Epithelial cell of proximal tubule (primary cell): ENCODE measurements around the gene CRTC2. TPM values are rescaled to one million over a fixed set of nuclear protein-coding genes. Genes with fewer than 3 reads are reported as not detected.
A peak's percentile ranks its signal among the peaks of the same experiment; 100 is the strongest.

ENCODE experiments used
- DNase-seq: peaks from one replicate; pipeline ENCODE4 v3.0.0-alpha.2; 2011; ENCODE audit warnings: low read depth
- H3K4me3 ChIP-seq: 2 replicates; pipeline ENCODE4 v1.5.1; 2011; ENCODE audit warnings: low read depth, mild to moderate bottlenecking, low read length
- total RNA-seq: library from RNA; depleted of rRNA; stranded (reverse); fragments of >200 nt; gene quantifications from 2 replicates; pipeline ENCODE4 v1.2.3, GENCODE V29; 2015
- TF ChIP-seq, protein P1 (sequence below): conservative IDR thresholded peaks from 2 replicates; pipeline ENCODE4 v1.5.1; 2012; ENCODE audit warnings: low read depth, mild to moderate bottlenecking, low read length

CRTC2 gene
- total RNA-seq, 1 donor from 2014 or later = 24.6 TPM

- no peak overlapping the region for H3K4me3 ChIP-seq
- TF ChIP-seq, protein P1, sequence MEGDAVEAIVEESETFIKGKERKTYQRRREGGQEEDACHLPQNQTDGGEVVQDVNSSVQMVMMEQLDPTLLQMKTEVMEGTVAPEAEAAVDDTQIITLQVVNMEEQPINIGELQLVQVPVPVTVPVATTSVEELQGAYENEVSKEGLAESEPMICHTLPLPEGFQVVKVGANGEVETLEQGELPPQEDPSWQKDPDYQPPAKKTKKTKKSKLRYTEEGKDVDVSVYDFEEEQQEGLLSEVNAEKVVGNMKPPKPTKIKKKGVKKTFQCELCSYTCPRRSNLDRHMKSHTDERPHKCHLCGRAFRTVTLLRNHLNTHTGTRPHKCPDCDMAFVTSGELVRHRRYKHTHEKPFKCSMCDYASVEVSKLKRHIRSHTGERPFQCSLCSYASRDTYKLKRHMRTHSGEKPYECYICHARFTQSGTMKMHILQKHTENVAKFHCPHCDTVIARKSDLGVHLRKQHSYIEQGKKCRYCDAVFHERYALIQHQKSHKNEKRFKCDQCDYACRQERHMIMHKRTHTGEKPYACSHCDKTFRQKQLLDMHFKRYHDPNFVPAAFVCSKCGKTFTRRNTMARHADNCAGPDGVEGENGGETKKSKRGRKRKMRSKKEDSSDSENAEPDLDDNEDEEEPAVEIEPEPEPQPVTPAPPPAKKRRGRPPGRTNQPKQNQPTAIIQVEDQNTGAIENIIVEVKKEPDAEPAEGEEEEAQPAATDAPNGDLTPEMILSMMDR = no peak
These were observed 23.7 kb downstream of the CRTC2 start for GRCh38 chr1:153934746-153935145.

GRCh38 chr1:153933955-153934354 lies 24.5 kb downstream of the CRTC2 start:
- DNase-seq = no peak
- TF ChIP-seq, protein P1 = no peak
- no peak overlapping the region for H3K4me3 ChIP-seq

More at GRCh38 chr1:153934746-153935145, 23.7 kb downstream of the CRTC2 start:
- DNase-seq = no peak

DNA sequence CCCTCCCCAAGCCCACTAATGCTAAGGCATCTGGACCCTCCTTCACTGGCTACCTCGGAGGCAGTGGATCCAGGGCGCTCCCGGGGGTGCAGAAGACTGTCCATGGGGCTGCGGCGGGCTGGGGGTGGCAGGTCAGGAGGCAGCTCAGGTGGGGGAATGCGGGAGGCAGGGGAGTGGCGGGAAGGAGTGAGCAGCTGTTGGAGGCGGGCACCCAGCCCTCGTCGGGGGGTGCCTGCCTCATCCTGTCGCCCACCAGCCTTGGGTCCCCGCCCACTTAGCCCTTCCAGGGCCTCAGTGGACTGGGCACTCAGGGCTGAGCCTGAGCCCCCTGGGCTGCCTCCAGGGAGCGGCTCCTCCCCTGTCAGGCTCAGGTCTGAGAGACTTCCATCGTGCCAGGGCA lies 25.0 kb downstream of the CRTC2 start:
- TF ChIP-seq, protein P1 = no peak
- DNase-seq = no peak
- no peak overlapping the region for H3K4me3 ChIP-seq

GRCh38 chr1:153932156-153933131 lies 26.0 kb downstream of the CRTC2 start:
- TF ChIP-seq, protein P1 = no peak
- DNase-seq = no peak
- no peak overlapping the region for H3K4me3 ChIP-seq

- no peak overlapping the region for H3K4me3 ChIP-seq
- TF ChIP-seq, protein P1 = peak; percentile 19
- DNase-seq = no peak
These were observed 28.1 kb downstream of the CRTC2 start for GRCh38 chr1:153929981-153930948.

DNA sequence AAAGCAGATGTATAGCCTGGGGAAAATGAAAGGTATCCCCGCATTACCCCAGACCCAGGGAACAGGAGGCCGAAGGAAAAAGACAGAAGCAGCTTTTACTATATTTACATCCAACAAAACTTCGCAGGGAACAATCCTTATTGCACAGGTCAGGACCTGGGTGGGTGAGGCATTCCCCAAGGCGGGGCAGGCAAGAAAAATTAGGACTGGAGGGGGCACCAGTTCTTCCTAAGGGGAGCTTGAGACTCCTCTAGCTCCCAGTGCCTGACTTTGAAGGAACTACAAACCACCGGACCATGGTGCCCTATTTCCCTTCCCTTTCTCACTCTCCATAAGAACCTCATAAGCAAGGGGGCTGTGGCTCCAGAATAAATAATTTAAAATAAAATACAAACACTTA lies 29.0 kb downstream of the CRTC2 start:
- TF ChIP-seq, protein P1 = no peak
- DNase-seq = no peak
- H3K4me3 ChIP-seq = no peak overlapping the region
